Upper lobe of right lung (tissue), 1 donor: Measurements from ENCODE around the gene RAD51B. TPM values are rescaled to one million over a fixed set of nuclear protein-coding genes. Genes with fewer than 3 reads are reported as not detected.

Source experiments
- ATAC-seq: fragments of 200-7000 bp; cut with Tn5 transposase; one replicate; pipeline ENCODE4 v1.9.1; 2020; ENCODE audit warnings: mild to moderate bottlenecking, moderate library complexity
- DNase-seq: peaks from one replicate; pipeline ENCODE4 v3.0.0-alpha.2; 2020
- H3K27ac ChIP-seq: fragments of 200-600 bp; one replicate; pipeline ENCODE4 v1.8.0; 2022
- H3K27me3 ChIP-seq: fragments of 200-600 bp; one replicate; pipeline ENCODE4 v1.8.0; 2022; ENCODE audit warnings: mild to moderate bottlenecking
- H3K36me3 ChIP-seq: fragments of 200-600 bp; one replicate; pipeline ENCODE4 v1.8.0; 2022
- H3K4me1 ChIP-seq: fragments of 200-600 bp; one replicate; pipeline ENCODE4 v1.8.0; 2022
- H3K4me3 ChIP-seq: fragments of 200-600 bp; one replicate; pipeline ENCODE4 v1.8.0; 2022; ENCODE audit warnings: mild to moderate bottlenecking
- H3K9me3 ChIP-seq: fragments of 200-600 bp; one replicate; pipeline ENCODE4 v1.8.0; 2022
- intact Hi-C: fragments of 100-400 bp; cut with DNase I; formaldehyde crosslinking; loops from one replicate; pipeline ENCODE4 v1.11.0; 2022
- total RNA-seq: library from RNA; stranded (reverse); fragmentation: NEBNext Ultra II Directional; extraction: Animal tissue kit (Norgen Biotek cat#: 25700); gene quantifications from one replicate; pipeline ENCODE4 v1.2.1, GENCODE V29; 2021
- TF ChIP-seq, protein P1 (sequence below): fragments of 200-600 bp; IDR thresholded peaks from one replicate; pipeline ENCODE4 v1.8.0; 2022; ENCODE audit warnings: antibody characterized with exemption
- donor health status: DM: no; HTN: yes; CAD: no; lungs with severe emphysema.

Gene RAD51B
- total RNA-seq, 1 donor from 2014 or later: 11.5 TPM

- TF ChIP-seq, protein P1, sequence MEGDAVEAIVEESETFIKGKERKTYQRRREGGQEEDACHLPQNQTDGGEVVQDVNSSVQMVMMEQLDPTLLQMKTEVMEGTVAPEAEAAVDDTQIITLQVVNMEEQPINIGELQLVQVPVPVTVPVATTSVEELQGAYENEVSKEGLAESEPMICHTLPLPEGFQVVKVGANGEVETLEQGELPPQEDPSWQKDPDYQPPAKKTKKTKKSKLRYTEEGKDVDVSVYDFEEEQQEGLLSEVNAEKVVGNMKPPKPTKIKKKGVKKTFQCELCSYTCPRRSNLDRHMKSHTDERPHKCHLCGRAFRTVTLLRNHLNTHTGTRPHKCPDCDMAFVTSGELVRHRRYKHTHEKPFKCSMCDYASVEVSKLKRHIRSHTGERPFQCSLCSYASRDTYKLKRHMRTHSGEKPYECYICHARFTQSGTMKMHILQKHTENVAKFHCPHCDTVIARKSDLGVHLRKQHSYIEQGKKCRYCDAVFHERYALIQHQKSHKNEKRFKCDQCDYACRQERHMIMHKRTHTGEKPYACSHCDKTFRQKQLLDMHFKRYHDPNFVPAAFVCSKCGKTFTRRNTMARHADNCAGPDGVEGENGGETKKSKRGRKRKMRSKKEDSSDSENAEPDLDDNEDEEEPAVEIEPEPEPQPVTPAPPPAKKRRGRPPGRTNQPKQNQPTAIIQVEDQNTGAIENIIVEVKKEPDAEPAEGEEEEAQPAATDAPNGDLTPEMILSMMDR: no peak
- Histone ChIP-seq H3K27me3 (no peaks in the 10 kb centered on the region), H3K27ac (no peak overlapping the region), H3K36me3 (no peaks in the 10 kb centered on the region), H3K9me3 (no peaks in the 10 kb centered on the region), H3K4me1 (peaks cover 26% of the 10 kb centered on the region), H3K4me3 (no peak overlapping the region)
- DNase-seq: no peak
- intact Hi-C loops: no loop called here
- peak; percentile 58 for ATAC-seq
Observed at GRCh38 chr14:68539241-68539737, 719.7 kb downstream of the RAD51B start.

DNA sequence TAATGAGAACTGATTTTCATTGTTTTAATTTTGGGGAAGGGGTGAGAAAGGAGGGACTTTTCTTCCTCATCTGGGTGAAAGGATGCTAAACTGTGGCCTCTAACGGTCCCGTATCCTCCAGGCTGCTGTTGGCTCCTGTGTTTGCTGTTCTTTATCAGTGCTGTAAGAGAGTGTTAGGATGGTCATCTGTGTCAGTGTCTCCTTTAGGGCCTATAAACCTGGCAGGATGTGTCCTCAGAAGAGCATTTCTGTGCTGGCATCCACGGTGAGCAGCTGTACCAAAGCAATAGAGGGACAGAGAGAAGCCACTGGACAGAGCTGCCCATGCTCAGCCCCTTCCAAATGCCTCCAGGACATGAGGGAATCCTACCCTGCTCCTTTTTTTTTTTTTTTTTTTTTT lies 720.2 kb downstream of the RAD51B start:
- intact Hi-C loops: no loop called here
- H3K4me1 ChIP-seq: peaks cover 31% of the 10 kb centered on the region
- H3K9me3 ChIP-seq: no peaks in the 10 kb centered on the region
- H3K4me3 ChIP-seq: no peak overlapping the region
- H3K36me3 ChIP-seq: no peaks in the 10 kb centered on the region
- ATAC-seq (no peak), DNase-seq (no peak)
- H3K27ac ChIP-seq: no peak overlapping the region
- TF ChIP-seq, protein P1: no peak
- no peaks in the 10 kb centered on the region for H3K27me3 ChIP-seq

DNA sequence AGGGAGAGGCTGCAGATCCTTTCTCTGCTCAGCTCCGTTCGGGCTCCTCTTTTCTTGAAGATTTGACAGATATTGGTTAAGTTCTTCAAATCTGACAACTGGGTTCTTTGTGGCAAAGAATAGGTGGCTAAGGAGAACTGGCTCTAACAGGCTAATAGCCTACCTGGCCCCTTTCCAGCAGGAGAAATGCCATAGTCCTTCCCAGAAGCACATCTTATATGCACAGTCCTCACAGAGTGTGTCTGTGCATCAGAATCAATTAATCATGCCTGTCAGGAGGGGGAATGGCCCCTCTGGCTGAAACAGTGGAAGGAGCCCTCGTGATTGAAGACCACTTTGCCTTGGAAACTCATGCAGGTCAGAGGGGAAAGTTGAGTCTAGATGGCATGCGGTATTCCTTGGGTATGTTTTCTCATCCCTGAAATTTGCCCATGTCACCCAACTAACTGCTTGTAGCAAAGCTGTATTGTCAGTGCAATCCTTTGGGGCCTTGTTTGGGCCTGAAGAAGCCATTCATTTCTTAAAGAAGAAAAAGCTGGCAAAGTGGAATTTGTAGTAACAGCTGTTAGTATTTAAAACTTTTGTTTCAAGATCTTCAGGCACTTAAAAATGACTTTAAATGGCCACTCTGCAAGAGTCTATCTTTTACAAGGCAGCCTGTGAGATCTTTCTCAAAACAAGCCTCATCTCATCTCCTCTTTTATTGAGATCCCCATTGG lies 721.8 kb downstream of the RAD51B start:
- H3K27ac ChIP-seq: no peak overlapping the region
- peaks cover 34% of the 10 kb centered on the region for H3K4me1 ChIP-seq
- no peak overlapping the region for H3K4me3 ChIP-seq
- H3K9me3 ChIP-seq: no peaks in the 10 kb centered on the region
- TF ChIP-seq, protein P1: no peak
- H3K36me3 ChIP-seq: no peaks in the 10 kb centered on the region
- no peaks in the 10 kb centered on the region for H3K27me3 ChIP-seq
- intact Hi-C loops: no loop called here
- DNase-seq: no peak
- no peak for ATAC-seq

DNA sequence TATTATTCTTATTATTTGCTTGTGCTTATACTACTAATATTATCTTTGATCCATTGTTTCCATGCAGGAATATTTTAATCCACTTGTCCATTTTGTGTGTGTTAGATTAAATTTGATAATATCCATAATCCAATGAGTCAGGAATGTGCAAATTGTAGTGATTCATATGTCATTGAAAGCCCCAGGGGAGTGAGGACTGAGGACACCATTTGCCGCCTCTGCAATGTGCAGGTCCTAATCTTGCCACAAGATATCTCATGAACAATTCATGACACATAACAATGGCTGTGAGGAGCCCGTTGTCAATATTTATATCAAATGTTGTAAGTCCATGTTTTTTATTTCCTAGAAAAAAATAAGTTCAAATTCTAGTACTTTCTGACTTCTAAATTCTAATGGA lies 722.8 kb downstream of the RAD51B start:
- intact Hi-C loops: no loop called here

DNA sequence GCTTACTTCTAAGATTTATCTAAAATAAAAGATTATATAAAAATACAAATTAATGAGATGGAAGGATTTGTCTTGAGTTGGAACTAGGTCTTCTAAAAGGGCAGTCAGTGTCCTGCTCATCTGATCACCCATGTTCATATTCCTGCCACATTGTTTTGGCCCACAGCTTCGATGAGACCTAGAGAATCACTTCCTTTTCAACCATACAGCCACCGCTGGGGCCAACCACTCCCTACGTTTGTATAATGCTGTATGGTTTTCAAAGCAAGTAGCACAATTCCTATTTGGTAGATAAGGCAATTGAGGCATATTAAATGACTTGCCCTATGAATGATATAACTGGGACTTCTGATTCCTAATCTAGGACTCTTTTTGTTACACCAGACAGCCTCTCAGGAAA lies 723.9 kb downstream of the RAD51B start:
- ATAC-seq (no peak), DNase-seq (no peak)
- Histone ChIP-seq H3K4me1 (peaks cover 50% of the 10 kb centered on the region), H3K4me3 (no peak overlapping the region), H3K27ac (no peak overlapping the region), H3K36me3 (no peaks in the 10 kb centered on the region), H3K9me3 (no peaks in the 10 kb centered on the region), H3K27me3 (no peaks in the 10 kb centered on the region)
- intact Hi-C loops: no loop called here
- TF ChIP-seq, protein P1: no peak

More for the DNA sequence above, 722.8 kb downstream of the RAD51B start:
- DNase-seq: no peak
- TF ChIP-seq, protein P1: no peak
- Histone ChIP-seq H3K4me3 (no peak overlapping the region), H3K36me3 (no peaks in the 10 kb centered on the region), H3K27ac (no peak overlapping the region), H3K9me3 (no peaks in the 10 kb centered on the region), H3K4me1 (peaks cover 38% of the 10 kb centered on the region), H3K27me3 (no peaks in the 10 kb centered on the region)
- ATAC-seq: no peak
